KOPT-K1 (cell line): ENCODE measurements around the gene DOCK9.
"Not testable (repeated sequence)": the region's sequence is repeated elsewhere in the genome, so short reads cannot be mapped to it uniquely, and the experiment has no call there.

Source experiments
- H3K27ac ChIP-seq: fragments of 200-600 bp; sonication (generic); 2 replicates; pipeline ENCODE4 v1.5.1; 2016; ENCODE audit warnings: antibody characterized with exemption, mild to moderate bottlenecking, low read depth, low read length; ENCODE audit not compliant: poor library complexity, severe bottlenecking
- H3K36me3 ChIP-seq: fragments of 200-600 bp; sonication (generic); 2 replicates; pipeline ENCODE4 v1.5.1; 2017; ENCODE audit warnings: antibody characterized with exemption, mild to moderate bottlenecking, low read length, moderate library complexity; ENCODE audit not compliant: insufficient read depth
- H3K9me3 ChIP-seq: fragments of 200-600 bp; sonication (generic); 2 replicates; pipeline ENCODE4 v1.5.1; 2017; ENCODE audit warnings: antibody characterized with exemption, low read length, mild to moderate bottlenecking; ENCODE audit not compliant: insufficient read depth, poor library complexity, severe bottlenecking

Gene DOCK9

DNA sequence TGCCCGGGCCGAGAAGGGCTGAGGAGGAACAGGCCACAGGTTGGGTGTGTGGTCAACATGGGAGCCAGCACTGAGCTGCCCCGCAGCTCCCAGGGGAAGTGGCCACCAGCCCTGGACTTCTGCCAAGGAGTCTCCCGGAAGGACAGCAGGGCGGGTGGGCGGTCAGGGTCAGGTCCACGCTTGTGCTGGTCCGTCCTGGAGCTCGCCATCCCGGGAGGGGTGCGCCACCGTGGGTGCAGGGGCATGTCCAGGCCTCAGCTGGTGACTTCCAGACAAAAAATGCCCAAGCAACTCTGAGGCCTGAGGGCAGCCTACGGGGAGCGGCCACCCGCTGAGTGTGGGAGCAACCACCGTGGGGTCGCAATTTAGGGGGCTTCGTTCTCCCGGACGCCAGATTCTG lies 203.9 kb downstream of the DOCK9 start:
- Histone ChIP-seq H3K9me3 (no peaks in the 10 kb centered on the region), H3K36me3 (no peaks in the 10 kb centered on the region), H3K27ac (no peak overlapping the region)

DNA sequence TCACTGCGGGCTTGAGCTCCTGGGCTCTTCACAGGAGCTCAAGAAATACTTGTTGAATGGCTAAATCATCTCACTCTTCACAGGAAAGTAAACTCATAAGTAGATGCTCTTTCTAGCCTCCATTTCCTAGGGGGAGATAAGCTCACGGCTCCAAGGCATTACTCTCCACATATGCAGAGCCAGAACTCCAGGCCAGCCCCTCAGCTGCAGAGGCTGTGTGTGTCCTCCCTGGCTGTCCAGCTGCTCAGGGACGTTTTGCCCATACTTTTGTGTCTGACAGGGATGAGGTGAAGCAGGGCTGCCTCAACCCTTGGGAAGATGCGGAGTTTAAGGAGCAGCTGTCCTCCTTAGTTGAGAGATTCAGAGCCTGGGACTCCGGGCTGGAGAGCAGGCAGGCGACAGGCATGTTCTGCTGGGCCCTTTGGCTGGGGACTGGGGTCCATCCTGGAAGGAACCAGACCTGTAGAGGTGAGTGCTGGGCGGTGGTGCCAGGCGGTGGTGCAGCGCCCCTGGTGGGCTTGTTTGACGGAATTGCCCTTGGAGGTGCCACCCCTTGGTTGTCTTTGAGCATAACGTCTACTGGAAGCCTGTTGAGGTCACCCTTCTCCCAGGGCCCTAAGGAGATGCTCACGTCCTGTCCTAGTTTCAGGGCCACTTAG lies 204.9 kb downstream of the DOCK9 start:
- H3K9me3 ChIP-seq, result no peaks in the 10 kb centered on the region
- no peak overlapping the region for H3K27ac ChIP-seq
- H3K36me3 ChIP-seq, result no peaks in the 10 kb centered on the region

DNA sequence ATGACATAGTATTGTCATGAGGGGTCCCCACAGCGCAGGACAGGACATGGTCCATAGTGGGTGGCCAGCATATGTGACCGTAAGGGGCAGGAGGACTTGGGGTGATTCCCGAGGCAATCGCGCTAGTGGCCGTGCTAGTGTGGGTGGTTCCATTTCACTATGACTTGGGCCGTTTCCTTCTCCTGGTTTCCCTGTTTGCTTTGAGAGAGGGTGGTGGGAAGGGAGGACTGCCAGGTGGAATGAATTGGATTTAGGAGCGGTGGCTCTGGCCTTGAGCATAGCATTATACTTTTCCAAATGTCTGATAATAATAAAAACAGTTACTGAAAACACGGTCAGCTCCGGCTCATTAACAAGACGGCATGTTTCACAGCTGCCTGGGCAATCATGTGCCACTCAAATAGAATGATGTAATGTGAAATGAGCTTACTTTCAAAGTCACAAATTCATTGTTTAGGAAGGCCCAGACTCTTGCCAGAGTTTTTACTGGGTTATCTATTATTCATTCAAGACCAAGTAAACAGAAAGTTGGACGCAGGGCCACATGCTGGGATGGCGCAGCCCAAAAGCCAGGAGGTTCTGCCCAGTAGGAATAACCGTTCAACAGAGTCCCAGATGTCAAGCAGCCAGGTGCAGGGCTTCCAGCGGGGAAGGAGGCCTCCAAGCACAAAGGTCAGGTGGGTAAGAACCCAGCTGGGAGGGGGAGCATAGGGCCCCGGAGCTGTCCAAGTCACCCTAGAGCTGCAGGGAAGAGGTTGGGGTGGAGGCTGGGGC lies 205.8 kb downstream of the DOCK9 start:
- H3K9me3 ChIP-seq, result no peaks in the 10 kb centered on the region
- no peak overlapping the region for H3K27ac ChIP-seq

DNA sequence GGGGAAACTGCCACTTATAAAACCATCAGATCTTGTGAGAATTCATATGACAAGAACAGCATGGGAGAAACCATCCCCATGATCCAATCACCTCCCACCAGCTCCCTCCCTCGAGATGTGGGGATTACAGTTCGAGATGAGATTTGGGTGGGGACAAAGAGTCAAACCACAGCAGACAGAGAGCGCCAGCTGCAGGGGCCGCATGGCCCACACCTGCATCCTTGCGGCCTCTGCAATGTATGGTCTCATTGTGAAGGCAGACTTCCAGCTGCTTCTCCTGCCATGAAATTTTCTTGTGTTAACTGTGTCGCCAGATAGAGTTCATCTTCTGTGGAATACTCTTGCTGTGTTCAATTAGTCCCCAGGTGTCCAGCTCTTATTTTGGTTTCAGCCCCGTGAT lies 208.1 kb downstream of the DOCK9 start:
- Histone ChIP-seq H3K9me3 (no peaks in the 10 kb centered on the region), H3K36me3 (no peaks in the 10 kb centered on the region), H3K27ac (no peak overlapping the region)

More for the DNA sequence above, 205.8 kb downstream of the DOCK9 start:
- no peaks in the 10 kb centered on the region for H3K36me3 ChIP-seq

DNA sequence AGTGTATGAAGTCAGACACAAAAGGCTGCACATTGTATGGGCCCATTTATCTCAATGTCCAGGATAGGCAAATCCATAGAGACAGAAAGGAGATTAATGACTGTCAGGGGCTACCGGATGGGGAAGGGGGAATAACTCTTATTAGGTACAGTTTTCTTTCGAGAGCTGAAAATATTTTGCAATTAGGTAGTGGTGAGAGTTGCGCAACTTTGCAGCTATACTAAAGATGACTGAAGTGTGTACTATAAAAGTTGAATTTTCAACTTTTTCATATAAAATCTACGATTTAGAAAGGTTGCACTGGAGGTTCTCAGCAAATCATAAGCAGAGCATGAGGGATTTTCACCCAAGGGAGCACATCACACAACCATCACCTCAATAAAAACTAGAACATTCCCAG lies 209.3 kb downstream of the DOCK9 start:
- no peaks in the 10 kb centered on the region for H3K36me3 ChIP-seq
- H3K9me3 ChIP-seq, result no peaks in the 10 kb centered on the region
- no peak overlapping the region for H3K27ac ChIP-seq

DNA sequence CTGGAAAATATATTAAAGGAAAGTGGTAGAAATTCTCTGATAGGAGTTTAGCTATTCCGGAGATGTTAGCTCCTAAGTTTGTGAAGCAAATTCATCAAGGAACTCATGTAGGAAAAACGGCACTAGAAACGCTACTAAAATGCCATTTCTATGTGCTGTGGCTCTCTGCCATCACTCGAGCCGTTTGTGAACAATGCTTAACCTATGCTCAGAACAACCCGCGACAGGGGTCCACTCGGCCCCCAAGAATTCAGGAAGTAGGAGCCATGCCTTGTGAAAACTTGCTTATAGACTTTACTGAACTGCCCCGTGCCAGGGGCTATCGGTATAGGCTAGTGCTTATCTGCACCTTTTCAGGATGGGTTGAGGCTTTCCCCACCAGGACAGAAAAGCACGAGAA lies 211.2 kb downstream of the DOCK9 start:
- Histone ChIP-seq H3K36me3 (no peaks in the 10 kb centered on the region), H3K9me3 (no peaks in the 10 kb centered on the region), H3K27ac (no peak overlapping the region)

DNA sequence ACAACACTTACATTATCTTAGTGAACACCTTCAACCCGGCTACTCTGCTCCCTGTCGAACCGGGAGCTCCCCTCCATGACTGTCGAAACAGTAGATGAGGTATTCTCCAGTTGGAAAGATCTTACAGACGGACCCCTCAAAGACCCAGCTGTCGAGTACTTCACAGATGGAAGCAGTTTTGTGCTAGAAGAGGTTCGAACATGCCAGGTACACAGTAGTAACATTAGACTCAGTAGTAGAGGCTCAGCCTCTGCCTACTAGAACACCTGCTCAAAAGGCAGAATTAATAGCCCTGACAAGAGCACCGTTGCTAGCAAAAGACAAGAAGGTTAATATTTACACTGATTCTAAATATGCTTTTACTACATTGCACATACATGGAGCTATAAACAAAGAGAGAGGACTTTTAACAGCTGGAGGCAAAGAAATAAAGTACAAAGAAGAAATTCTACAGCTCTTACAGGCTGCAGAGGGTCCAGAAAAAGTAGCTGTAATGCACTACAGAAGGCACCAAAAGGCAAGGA lies 211.8 kb downstream of the DOCK9 start:
- Histone ChIP-seq H3K9me3 (peaks cover under 1% of the 10 kb centered on the region), H3K27ac (no peak overlapping the region), H3K36me3 (no peaks in the 10 kb centered on the region)

DNA sequence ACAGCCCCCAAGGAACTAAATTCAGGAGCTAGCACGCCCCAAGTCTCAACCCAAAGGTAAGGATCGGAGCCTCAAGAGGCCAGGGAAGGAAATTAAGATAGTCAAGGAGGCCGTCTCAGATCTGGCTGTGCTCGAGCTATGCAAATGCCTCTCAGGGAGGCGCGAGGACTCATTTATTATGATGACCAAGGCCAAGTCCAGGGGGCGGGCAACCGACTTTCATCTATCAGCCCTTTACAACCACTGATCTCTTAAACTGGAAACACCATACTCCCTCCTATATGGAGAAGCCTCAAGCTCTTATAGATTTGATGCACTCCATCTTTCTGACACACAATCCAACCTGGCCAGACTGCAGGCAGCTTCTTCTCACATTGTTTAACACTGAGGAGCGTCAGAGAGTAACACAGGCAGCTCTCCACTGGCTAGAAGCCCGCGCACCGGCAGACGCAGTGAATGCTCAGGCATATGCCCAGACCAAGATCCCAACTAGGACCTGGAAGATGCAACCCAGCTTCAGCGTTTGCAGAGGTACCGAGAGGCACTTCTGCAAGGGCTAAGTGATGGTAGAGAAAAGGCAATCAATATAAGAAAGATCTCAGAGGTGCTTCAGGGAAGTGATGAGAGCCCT lies 215.8 kb downstream of the DOCK9 start:
- H3K9me3 ChIP-seq, result peaks cover 11% of the 10 kb centered on the region
- H3K36me3 ChIP-seq, result no peaks in the 10 kb centered on the region
- H3K27ac ChIP-seq, result no peak overlapping the region

DNA sequence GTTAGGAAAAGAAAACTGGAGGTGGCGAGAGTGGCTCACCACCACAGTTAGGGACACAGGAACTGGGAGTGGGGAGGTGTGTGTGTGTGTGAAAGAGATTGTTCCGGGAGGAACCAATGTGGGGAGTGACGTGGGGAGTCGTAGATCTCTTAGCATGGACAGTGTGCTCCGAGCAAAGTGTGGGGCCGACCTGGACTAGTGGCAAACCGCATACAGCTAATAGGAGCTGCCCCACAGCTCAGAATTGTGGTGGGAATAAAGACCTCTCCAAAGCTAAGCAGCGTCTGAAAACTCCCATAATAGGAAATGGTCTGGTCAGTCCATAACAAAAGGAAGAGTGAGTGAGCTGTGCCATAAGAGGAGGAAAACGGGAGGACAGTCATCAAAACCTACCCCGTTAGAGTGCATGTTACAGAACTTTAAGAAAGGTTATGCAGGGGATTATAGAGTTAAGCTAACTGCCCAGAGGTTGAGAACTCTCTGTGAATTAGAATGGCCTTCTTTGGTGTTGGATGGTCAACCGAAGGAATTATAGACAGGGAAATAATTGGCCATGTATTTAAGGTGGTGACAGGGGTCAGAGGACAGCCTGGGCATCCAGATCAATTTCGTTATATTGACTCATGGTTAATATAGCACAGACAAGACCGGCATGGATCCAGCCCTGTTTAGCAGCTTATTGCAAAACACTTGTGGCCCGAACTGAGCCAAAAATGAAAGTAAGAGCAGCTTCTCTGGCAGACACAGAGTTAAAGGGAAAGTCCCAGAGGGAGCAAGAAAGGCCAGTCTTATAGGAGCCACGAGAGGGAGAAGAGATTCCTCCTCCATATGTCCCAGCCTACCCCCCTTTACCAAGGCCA lies 216.5 kb downstream of the DOCK9 start:
- no peaks in the 10 kb centered on the region for H3K36me3 ChIP-seq
- H3K27ac ChIP-seq, result no peak overlapping the region
- peaks cover 11% of the 10 kb centered on the region for H3K9me3 ChIP-seq

DNA sequence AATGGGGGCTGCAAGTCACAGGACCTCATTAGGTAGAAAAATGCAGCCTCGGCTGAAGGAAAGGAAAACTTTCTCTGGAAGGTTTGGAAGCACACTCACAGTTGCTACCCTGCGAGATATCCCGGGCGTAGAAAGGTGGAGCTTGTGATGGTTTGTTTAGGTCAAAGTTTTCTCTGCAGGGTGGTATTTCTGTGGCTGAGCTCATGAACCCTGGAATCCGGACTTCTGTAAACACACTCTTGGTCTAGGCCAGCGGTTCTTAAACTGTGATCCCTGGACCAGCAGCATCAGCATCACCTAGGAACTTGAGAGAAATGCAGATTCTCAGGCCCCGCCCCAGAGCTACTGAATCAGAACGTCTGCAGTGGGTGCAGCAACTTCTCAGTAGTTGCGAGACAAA lies 222.1 kb downstream of the DOCK9 start:
- Histone ChIP-seq H3K9me3 (peaks cover 14% of the 10 kb centered on the region), H3K36me3 (no peaks in the 10 kb centered on the region), H3K27ac (no peak overlapping the region)

DNA sequence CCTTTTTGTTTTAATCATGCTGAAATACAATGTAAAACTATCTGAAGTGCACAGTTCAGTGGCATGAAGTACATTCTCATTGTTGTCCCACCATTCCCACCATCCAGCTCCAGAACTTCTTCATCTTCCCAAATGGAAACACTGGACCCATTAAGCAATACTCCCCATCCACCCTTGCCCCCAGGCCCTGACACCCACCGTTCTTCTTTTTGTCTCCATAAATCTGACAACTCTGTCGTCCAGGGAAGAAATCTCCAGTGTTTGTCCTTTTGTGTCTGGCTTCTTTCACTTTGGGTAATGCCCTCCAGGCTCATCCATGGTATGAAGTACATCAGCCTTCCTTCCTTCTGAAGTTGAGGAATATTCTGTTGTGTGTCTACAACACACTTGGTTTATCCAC lies 222.7 kb downstream of the DOCK9 start:
- Histone ChIP-seq H3K27ac (no peak overlapping the region), H3K9me3 (peaks cover 8% of the 10 kb centered on the region)

DNA sequence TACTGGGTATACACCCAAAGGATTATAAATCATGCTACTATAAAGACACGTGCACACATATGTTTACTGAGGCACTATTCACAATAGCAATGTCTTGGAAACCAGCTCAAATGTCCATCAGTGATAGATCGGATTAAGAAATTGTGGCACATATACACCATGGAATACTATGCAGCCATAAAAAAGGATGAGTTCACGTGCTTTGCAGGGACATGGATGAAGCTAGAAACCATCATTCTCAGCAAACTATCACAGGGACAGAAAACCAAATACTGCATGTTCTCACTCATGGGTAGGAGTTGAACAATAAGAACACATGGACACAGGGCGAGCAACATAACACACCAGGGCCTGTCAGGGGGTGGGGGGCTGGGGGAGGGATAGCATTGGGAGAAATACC lies 223.4 kb downstream of the DOCK9 start:
- not testable (repeated sequence) for H3K27ac ChIP-seq, H3K36me3 ChIP-seq, H3K9me3 ChIP-seq

More for the DNA sequence above, 222.7 kb downstream of the DOCK9 start:
- H3K36me3 ChIP-seq, result no peaks in the 10 kb centered on the region

DNA sequence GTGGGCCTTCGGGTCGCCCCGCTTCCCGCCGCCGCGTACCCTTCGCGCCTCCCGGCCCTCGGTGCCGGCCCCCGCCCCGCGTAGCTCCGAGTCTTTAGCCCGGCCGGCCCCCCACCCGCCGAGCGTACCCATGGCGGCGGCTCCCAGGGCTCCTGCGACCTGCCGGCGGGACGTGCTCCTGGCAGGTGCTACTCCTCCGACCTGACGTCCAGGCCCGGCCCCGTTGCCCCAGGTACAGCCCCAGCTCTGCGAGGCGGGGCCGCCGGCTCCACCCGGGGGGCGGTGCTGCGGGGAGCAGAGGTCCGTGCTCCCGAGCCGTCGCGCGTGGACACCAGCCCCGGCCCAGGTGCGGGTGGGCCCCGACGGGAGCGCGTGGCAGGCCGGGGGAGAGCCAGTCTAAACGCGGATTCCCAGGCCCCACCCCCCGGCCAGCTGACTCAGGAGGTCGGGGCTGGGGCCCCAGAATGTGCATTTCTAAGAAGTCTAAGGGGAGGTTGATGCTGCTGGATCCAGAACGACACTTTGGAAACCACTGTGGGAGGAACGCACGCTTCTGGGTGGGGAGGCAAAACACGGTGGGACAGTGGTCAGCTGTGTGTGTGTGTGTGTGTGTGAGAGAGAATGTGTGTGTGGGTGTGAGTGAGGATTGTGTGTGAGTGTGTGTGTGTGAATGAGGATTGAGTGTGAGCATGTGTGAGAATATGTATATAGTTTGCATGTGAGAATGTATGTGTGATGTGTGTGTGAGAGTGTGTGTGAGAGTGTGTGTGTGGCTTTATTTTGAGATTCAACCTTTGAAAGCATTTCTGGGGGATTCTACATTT lies 225.2 kb downstream of the DOCK9 start, which contains the start of gene SLC15A1:
SLC15A1 (minus strand) TSS at position 206 of the 824 bp plus-strand sequence; CDS start at position 132, 74 bp downstream.
- Histone ChIP-seq H3K9me3 (peaks cover 7% of the 10 kb centered on the region), H3K36me3 (no peaks in the 10 kb centered on the region), H3K27ac (no peak within 1 kb of the TSS)

DNA sequence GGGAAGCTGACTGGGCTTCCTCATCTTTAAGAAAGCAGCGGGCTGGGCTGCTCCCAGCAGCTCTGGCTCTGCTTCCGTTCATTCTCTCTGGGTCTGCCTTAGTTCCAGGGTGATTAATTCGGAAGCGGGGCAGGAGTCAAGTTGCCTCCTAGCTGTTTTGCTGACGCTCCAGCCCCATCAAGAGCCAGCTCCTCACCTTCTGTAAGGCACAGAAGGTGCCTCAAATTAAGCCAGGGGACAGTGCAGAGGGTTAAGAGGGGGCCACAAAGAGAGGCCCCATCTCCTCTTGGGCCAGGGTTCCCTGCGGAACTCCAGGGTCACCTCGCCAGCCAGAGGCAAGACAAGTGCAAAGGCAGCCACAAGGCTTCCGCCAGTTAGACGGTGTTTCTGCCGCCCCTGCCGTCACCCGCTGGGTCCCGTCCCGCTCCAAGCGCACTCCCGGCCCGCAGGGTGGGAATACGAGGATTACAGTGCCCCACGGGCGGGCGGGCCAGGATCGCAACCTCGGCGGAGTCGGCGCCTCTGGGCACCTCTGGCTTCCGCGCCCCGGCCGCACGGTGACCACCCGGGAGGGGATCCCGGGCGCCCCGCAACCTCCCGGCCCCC lies 225.9 kb downstream of the DOCK9 start:
- H3K36me3 ChIP-seq, result no peaks in the 10 kb centered on the region
- H3K9me3 ChIP-seq, result peaks cover 7% of the 10 kb centered on the region
- H3K27ac ChIP-seq, result no peak overlapping the region
